ENCODE data around the gene NOD2. TPM values are rescaled to one million over a fixed set of nuclear protein-coding genes. Genes with fewer than 3 reads are reported as not detected.

NOD2 gene
- total and polyA plus RNA-seq, 2 of the 13 experiments (the other 11 are each of a cell fraction or from before 2014, with no cell fraction given) = 0.27 to 0.81 TPM

GRCh38 chr16:50742576-50743200 is 49.3 kb downstream of the NOD2 start (continued):
- TF ChIP-seq NFIB (CRISPR knock-in tag; IDR thresholded peaks at IDR 0.05; ENCODE audit: borderline replicate concordance) = no peak
- TF ChIP-seq ONECUT2 (CRISPR knock-in tag; IDR thresholded peaks at IDR 0.05) = peak; percentile 86
- no peak for TF ChIP-seq ZNF280B (CRISPR knock-in tag; IDR thresholded peaks at IDR 0.05; ENCODE audit: borderline replicate concordance)
- TF ChIP-seq ZFX (CRISPR knock-in tag; IDR thresholded peaks at IDR 0.05; ENCODE audit: low read depth) = peak; percentile 7
- no peak for TF ChIP-seq HHEX (CRISPR knock-in tag; IDR thresholded peaks at IDR 0.05)
- no peak for TF ChIP-seq ZNF274 (CRISPR knock-in tag; IDR thresholded peaks at IDR 0.05)
- TF ChIP-seq PHF8 (CRISPR knock-in tag; IDR thresholded peaks at IDR 0.05) = peak; percentile 1; the same call in 1 of the 2 replicates
- no peak for TF ChIP-seq SP1 (IDR thresholded peaks at IDR 0.05)
- no peak for TF ChIP-seq SP1 (CRISPR knock-in tag; IDR thresholded peaks at IDR 0.05)
- TF ChIP-seq SPEN (CRISPR knock-in tag; IDR thresholded peaks at IDR 0.05; ENCODE audit: low read depth) = no peak

DNA sequence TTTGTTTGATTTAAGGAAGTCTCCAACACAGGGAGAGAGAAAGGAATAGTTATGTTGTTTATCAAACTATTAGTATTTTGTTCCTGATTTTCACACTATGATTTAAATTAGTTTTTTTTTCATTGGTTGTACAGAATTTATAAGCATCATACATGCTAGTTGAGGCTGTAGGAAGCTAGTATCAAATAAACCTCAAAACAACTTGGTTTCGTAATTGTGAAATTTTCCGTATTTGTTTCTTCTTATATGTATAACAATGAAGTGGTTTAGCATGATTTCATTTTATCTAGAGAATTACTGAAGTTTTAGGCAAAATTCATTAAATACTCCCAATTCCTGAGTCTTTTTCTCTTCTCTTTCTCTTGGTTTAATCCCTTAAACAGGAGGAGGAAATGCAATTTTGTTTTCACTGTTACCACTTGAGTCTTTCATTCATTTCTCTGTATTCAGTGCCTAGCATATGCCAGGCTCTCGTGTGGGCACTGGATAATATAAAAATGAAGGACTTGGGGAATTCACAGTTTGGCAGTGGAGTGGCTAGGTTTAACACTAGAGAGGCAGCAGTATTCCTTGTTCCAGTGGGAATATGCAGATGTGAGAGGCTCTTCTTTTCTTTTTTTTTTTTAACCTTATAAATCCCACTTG is 50.3 kb downstream of the NOD2 start:
- no peaks in the 10 kb centered on the region for H4K20me1 ChIP-seq (ENCODE audit: insufficient read depth, low read length)
- no peaks in the 10 kb centered on the region for H3K79me2 ChIP-seq (ENCODE audit: insufficient read depth, low read length)
- H3K4me2 ChIP-seq (ENCODE audit: low read depth, low read length) = no peak overlapping the region
- in situ Hi-C loops (cut with HindIII; ENCODE audit: extremely low pct_ligation_motif_present, low pct_unique_long_range_greater_than_20kb) (no loop called here), intact Hi-C loops (cut with micrococcal nuclease; ENCODE audit: unreplicated experiment) (loop anchor here (5.0 kb wide), 1 partner anchor 76 kb away; no protein-coding TSS in a partner anchor)
- ATAC-seq = no peak
- H2AFZ ChIP-seq (ENCODE audit: low read length) = no peak overlapping the region
- H3K27me3 ChIP-seq (ENCODE audit: control insufficient read depth in 1 of 2, insufficient read depth in 2 of 2, low read length in 2 of 2) = no peaks in the 10 kb centered on the region
- H3K9me3 ChIP-seq (ENCODE audit: low read length) = no peaks in the 10 kb centered on the region
- DNase-seq (ENCODE audit: low spot score) = no peak
- H3K4me3 ChIP-seq (replicated peaks in 1 of 3; ENCODE audit: insufficient read depth in 1 of 3, low read depth in 2 of 3, low read length in 3 of 3) = 0 out of 6 replicates have a peak overlapping the region, but pooled peaks of 1 of the 3 experiments have one; percentile 39
- ChIA-PET POLR2A (no interaction called here), CTCF (ENCODE audit: low intra/inter-chr PET ratio, low total read pairs) (no interaction called here)
- 94% methylated on average over 3 of the region's 3 CpGs for WGBS (ENCODE audit: low lambda C conversion rate)
- H3K27ac ChIP-seq (ENCODE audit: extremely low read length, insufficient read depth, low read length) = no peak overlapping the region
- no peak for FAIRE-seq
- no peak overlapping the region for H3K9ac ChIP-seq (ENCODE audit: insufficient read depth, low read depth, low read length)
- no peaks in the 10 kb centered on the region for H3K36me3 ChIP-seq (replicated peaks in 1 of 2; ENCODE audit: control insufficient read depth in 1 of 2, insufficient read depth in 2 of 2, low read length in 2 of 2)
- BruUV-seq (replicated peaks) = no TSS peak
- H3K4me1 ChIP-seq (ENCODE audit: insufficient read depth, low read length) = peaks cover 19% of the 10 kb centered on the region
- TF ChIP-seq ZNF563 (CRISPR knock-in tag; IDR thresholded peaks at IDR 0.05) = no peak
- no peak for TF ChIP-seq PITX1 (CRISPR knock-in tag; IDR thresholded peaks at IDR 0.05)
- TF ChIP-seq ZNF207 (IDR thresholded peaks at IDR 0.05; ENCODE audit: borderline replicate concordance) = no peak
- TF ChIP-seq CENPT (CRISPR knock-in tag; IDR thresholded peaks at IDR 0.05; ENCODE audit: low read depth) = no peak
- no peak for TF ChIP-seq NFYC (CRISPR knock-in tag; IDR thresholded peaks at IDR 0.05)
- no peak for TF ChIP-seq KDM2A (CRISPR knock-in tag; IDR thresholded peaks at IDR 0.05; ENCODE audit: borderline replicate concordance, low read depth)
- TF ChIP-seq MED8 (CRISPR knock-in tag; IDR thresholded peaks at IDR 0.05; ENCODE audit: insufficient replicate concordance) = no peak
- TF ChIP-seq ZNF44 (CRISPR knock-in tag; IDR thresholded peaks at IDR 0.05) = no peak
- no peak for TF ChIP-seq ZNF253 (CRISPR knock-in tag; IDR thresholded peaks at IDR 0.05; ENCODE audit: borderline replicate concordance)

Measured in HepG2 (cell line).